KMS-11 (cell line): ENCODE results near the gene TMTC1.

ENCODE experiments used
- H2AFZ ChIP-seq: fragments of 200-600 bp; sonication (generic); 2 replicates; pipeline ENCODE4 v1.6.1; 2016; ENCODE audit warnings: antibody characterized with exemption, mixed run types, low read depth
- H3K27ac ChIP-seq: fragments of 200-600 bp; sonication (generic); 2 replicates; pipeline ENCODE4 v1.6.1; 2016; ENCODE audit warnings: mild to moderate bottlenecking, mixed run types
- H3K27me3 ChIP-seq: fragments of 200-600 bp; sonication (generic); 2 replicates; pipeline ENCODE4 v1.6.1; 2017; ENCODE audit warnings: mild to moderate bottlenecking, low read depth, mixed run types, moderate library complexity; ENCODE audit not compliant: insufficient read depth
- H3K36me3 ChIP-seq: fragments of 200-600 bp; sonication (generic); 2 replicates; pipeline ENCODE4 v1.6.1; 2017; ENCODE audit warnings: mild to moderate bottlenecking, mixed run types; ENCODE audit not compliant: insufficient read depth
- H3K4me1 ChIP-seq: fragments of 200-600 bp; sonication (generic); 2 replicates; pipeline ENCODE4 v1.6.1; 2016; ENCODE audit warnings: mild to moderate bottlenecking, low read depth, mixed run types; ENCODE audit not compliant: poor library complexity, severe bottlenecking
- H3K4me2 ChIP-seq: fragments of 200-600 bp; sonication (generic); 2 replicates; pipeline ENCODE4 v1.7.0; 2016; ENCODE audit warnings: mild to moderate bottlenecking, mixed run types
- H3K4me3 ChIP-seq: fragments of 200-600 bp; sonication (generic); IDR thresholded peaks from 2 replicates; pipeline ENCODE4 v1.6.1; 2017; ENCODE audit warnings: low read depth, low read length, mixed read lengths; ENCODE audit not compliant: insufficient read depth
- H3K79me2 ChIP-seq: fragments of 200-600 bp; sonication (generic); 2 replicates; pipeline ENCODE4 v1.6.1; 2016; ENCODE audit warnings: low read depth, mixed run types; ENCODE audit not compliant: insufficient read depth
- H3K9ac ChIP-seq: fragments of 200-600 bp; sonication (generic); 2 replicates; pipeline ENCODE4 v1.6.1; 2016; ENCODE audit warnings: mild to moderate bottlenecking, mixed run types
- H4K20me1 ChIP-seq: fragments of 200-600 bp; sonication (generic); 2 replicates; pipeline ENCODE4 v1.6.1; 2016; ENCODE audit warnings: mild to moderate bottlenecking, mixed run types; ENCODE audit not compliant: insufficient read depth
- TF ChIP-seq, protein P1 (sequence below): fragments of 200-600 bp; sonication (generic); conservative IDR thresholded peaks from 2 replicates; pipeline ENCODE4 v1.6.1; 2017; ENCODE audit warnings: low read depth, mild to moderate bottlenecking, antibody characterized with exemption, low read length, moderate library complexity, mixed read lengths

TMTC1 gene

DNA sequence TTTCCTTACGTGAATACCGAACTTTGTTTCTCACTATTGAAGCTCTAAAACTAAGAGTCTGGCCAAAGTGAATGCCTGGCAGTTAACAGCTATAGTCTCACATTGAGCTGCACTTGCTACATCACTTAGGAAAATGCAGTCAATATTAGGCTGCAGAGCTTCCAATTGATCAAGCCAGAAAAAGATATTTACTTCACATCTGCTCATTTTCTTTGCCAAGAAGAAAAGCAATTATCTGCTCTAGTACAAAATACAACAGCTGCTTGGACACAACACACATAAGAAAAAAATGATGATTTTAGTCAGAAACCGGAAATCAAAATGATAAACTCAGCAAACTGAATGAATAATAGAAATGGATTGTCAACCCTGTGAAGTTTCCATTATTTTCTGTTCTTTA is 45.4 kb downstream of the TMTC1 start:
- Histone ChIP-seq H4K20me1 (no peaks in the 10 kb centered on the region), H3K4me3 (no peak overlapping the region), H2AFZ (no peak overlapping the region), H3K9ac (no peak overlapping the region), H3K36me3 (no peaks in the 10 kb centered on the region), H3K27me3 (no peaks in the 10 kb centered on the region), H3K27ac (no peak overlapping the region), H3K4me1 (no peaks in the 10 kb centered on the region), H3K4me2 (no peak overlapping the region), H3K79me2 (no peaks in the 10 kb centered on the region)
- TF ChIP-seq, protein P1, sequence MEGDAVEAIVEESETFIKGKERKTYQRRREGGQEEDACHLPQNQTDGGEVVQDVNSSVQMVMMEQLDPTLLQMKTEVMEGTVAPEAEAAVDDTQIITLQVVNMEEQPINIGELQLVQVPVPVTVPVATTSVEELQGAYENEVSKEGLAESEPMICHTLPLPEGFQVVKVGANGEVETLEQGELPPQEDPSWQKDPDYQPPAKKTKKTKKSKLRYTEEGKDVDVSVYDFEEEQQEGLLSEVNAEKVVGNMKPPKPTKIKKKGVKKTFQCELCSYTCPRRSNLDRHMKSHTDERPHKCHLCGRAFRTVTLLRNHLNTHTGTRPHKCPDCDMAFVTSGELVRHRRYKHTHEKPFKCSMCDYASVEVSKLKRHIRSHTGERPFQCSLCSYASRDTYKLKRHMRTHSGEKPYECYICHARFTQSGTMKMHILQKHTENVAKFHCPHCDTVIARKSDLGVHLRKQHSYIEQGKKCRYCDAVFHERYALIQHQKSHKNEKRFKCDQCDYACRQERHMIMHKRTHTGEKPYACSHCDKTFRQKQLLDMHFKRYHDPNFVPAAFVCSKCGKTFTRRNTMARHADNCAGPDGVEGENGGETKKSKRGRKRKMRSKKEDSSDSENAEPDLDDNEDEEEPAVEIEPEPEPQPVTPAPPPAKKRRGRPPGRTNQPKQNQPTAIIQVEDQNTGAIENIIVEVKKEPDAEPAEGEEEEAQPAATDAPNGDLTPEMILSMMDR: no peak

DNA sequence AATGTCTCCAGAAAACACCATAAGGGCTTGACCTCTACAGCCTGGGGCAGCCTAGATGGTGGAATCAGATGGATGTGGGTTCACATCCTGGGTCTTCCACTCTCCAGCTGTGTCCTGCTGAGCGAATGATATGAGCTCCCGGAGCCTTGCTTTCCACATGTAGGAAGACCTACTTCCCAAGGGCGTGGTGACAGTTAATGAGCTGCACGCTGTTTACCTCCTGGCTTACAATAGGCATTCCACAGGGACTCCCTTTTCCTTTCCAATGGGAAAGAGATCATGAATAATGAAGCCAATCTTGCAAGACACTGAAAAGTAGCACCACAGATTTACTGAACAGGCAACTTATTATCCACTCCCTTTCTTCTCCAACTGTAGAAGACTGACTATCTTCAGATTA is 46.1 kb downstream of the TMTC1 start:
- H3K9ac ChIP-seq: no peak overlapping the region
- no peak overlapping the region for H3K4me3 ChIP-seq
- H3K4me2 ChIP-seq: no peak overlapping the region
- H3K36me3 ChIP-seq: no peaks in the 10 kb centered on the region
- H2AFZ ChIP-seq: no peak overlapping the region
- H3K27me3 ChIP-seq: no peaks in the 10 kb centered on the region
- TF ChIP-seq, protein P1: no peak
- H4K20me1 ChIP-seq: no peaks in the 10 kb centered on the region
- H3K27ac ChIP-seq: no peak overlapping the region
- no peaks in the 10 kb centered on the region for H3K79me2 ChIP-seq
- H3K4me1 ChIP-seq: no peaks in the 10 kb centered on the region

DNA sequence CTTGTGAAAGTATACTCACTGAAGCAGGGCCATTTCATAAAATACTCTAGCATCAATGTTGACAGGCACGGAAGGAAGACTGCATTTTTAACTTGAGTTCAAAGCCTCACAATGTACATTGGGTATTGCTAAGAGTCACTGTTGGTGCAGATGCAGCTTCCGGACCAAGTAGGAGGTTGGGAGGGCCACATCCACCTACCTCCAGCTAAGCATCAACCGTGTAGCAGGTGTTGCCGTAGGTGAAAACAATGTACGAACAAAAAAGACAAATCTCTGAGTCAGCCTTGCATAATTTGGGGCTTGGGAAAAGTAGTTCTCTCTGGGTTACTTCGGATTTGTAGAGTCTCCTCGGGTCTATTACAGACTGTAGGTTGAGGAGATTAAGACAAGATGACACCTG is 48.1 kb downstream of the TMTC1 start:
- H3K27ac ChIP-seq: no peak overlapping the region

DNA sequence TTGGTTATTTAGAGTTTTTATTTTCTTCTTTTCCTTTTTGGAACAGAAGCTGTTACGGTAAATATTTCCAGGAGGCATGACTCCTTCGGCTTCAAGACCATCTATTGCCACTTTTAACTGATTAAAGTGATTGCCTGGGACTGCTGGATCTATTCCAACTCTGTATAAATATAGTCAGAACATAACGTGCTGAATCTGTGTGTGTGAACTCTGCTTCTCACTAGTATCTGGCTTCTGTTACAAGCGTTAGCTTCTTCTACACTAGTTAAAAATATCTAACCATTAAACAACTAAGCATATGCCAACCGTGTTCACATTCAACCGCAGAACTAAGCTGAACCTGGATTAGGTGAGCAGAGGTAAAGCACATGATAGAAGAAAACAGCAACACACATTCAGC is 49.0 kb downstream of the TMTC1 start:
- Histone ChIP-seq H3K4me1 (no peaks in the 10 kb centered on the region), H3K36me3 (no peaks in the 10 kb centered on the region), H4K20me1 (no peaks in the 10 kb centered on the region), H3K27me3 (no peaks in the 10 kb centered on the region), H3K9ac (no peak overlapping the region), H3K4me2 (no peak overlapping the region), H3K79me2 (no peaks in the 10 kb centered on the region), H3K4me3 (no peak overlapping the region), H2AFZ (no peak overlapping the region), H3K27ac (no peak overlapping the region)
- TF ChIP-seq, protein P1: no peak

More for the DNA sequence above, 48.1 kb downstream of the TMTC1 start:
- H3K36me3 ChIP-seq: no peaks in the 10 kb centered on the region
- no peak overlapping the region for H3K4me3 ChIP-seq
- no peak overlapping the region for H2AFZ ChIP-seq
- H3K4me1 ChIP-seq: no peaks in the 10 kb centered on the region
- no peaks in the 10 kb centered on the region for H4K20me1 ChIP-seq
- no peaks in the 10 kb centered on the region for H3K27me3 ChIP-seq
- TF ChIP-seq, protein P1: no peak
- H3K79me2 ChIP-seq: no peaks in the 10 kb centered on the region
- H3K9ac ChIP-seq: no peak overlapping the region
- H3K4me2 ChIP-seq: no peak overlapping the region
